GM12878 (cell line): ENCODE measurements around the gene COL9A3. TPM values are rescaled to one million over a fixed set of nuclear protein-coding genes. Genes with fewer than 3 reads are reported as not detected.

ENCODE experiments used
- polyA plus RNA-seq, 11 experiments: library from polyadenylated mRNA; depleted of rRNA in 4 of 11; unstranded in 6 of 11; stranded (reverse) in 5 of 11; fragments of >200 nt; fragmentation: Nextera tagmentation in 4 of 11; fragmentation: Illumina TruSeq in 1 of 11; extraction: Ambion mirVana in 4 of 11; extraction: Trizol in 1 of 11; gene quantifications; 1 replicate in 1 of 11; 2 replicates in 10 of 11; pipeline versions ENCODE4 v1.2.1 to v1.2.3, GENCODE V29; 2011 to 2016; ENCODE audit warnings: inconsistent platforms in 2 of 11, missing spikeins in 2 of 11, low read depth in 1 of 11
- small RNA-seq: library from RNA; depleted of rRNA; stranded (forward); fragments of <200 nt; gene quantifications from one replicate; pipeline ENCODE3, GENCODE V24; 2014
- total RNA-seq, 4 experiments: library from RNA; depleted of rRNA in 3 of 4; stranded (reverse); fragments of >200 nt in 3 of 4; fragmentation: Illumina TruSeq in 1 of 4; extraction: Trizol in 1 of 4; gene quantifications; 2 replicates each; pipeline versions ENCODE4 v1.2.1 to v1.2.3, GENCODE V29; 2013 to 2021

COL9A3 gene
- total and polyA plus RNA-seq, 10 of the 15 experiments (the other 5 are each of a cell fraction or from before 2014, with no cell fraction given) = 0.09 to 1.7 (median 0.63) TPM; not detected in 1

Small RNA genes lying within 50 kb of the gene (small RNA-seq; reads per million reads assigned to genes)
- gene DPH3P1 = not detected

Other genes starting within 250 kb of the COL9A3 start
Only the 7 nearest of the 9 such genes appear.
- not detected in 2 replicates for gene NTSR1, start 108.2 kb upstream of the COL9A3 start, total RNA-seq (2014; rRNA removed)
- gene NTSR1, start 108.2 kb upstream of the COL9A3 start, total RNA-seq (2014; rRNA removed; fragmentation: Illumina TruSeq; extraction: Trizol) = not detected in 2 replicates
- gene NTSR1, start 108.2 kb upstream of the COL9A3 start, total RNA-seq (2021) = 0.05 TPM in 1 of 2 replicates, not detected in the other
- not detected in 2 replicates for gene NTSR1, start 108.2 kb upstream of the COL9A3 start, polyA plus RNA-seq (2011; rRNA removed)
- not detected in 2 replicates for gene NTSR1, start 108.2 kb upstream of the COL9A3 start, polyA plus RNA-seq (2014; fragmentation: Illumina TruSeq; extraction: Trizol)
- gene NTSR1, start 108.2 kb upstream of the COL9A3 start, polyA plus RNA-seq (2014; fragmentation: Nextera tagmentation; extraction: Ambion mirVana) = not detected
- gene NTSR1, start 108.2 kb upstream of the COL9A3 start, polyA plus RNA-seq (2014; rRNA removed) = not detected in 2 replicates
- gene NTSR1, start 108.2 kb upstream of the COL9A3 start, polyA plus RNA-seq (2016; fragmentation: Nextera tagmentation; extraction: Ambion mirVana) = not detected
- 16.0 and 16.3 TPM in 2 replicates for gene MRGBP, start 20.6 kb upstream of the COL9A3 start, total RNA-seq (2014; rRNA removed)
- 10.4 and 12.2 TPM in 2 replicates for gene MRGBP, start 20.6 kb upstream of the COL9A3 start, total RNA-seq (2014; rRNA removed; fragmentation: Illumina TruSeq; extraction: Trizol)
- gene MRGBP, start 20.6 kb upstream of the COL9A3 start, total RNA-seq (2021) = 15.1 and 15.2 TPM in 2 replicates
- gene MRGBP, start 20.6 kb upstream of the COL9A3 start, polyA plus RNA-seq (2011; rRNA removed) = 10.7 and 12.1 TPM in 2 replicates
- gene MRGBP, start 20.6 kb upstream of the COL9A3 start, polyA plus RNA-seq (2014; fragmentation: Illumina TruSeq; extraction: Trizol) = 4.8 and 8.3 TPM in 2 replicates
- 1 to 10 TPM; 1.8 to 3.7 TPM for gene MRGBP, start 20.6 kb upstream of the COL9A3 start, polyA plus RNA-seq (2014; fragmentation: Nextera tagmentation; extraction: Ambion mirVana)
- gene MRGBP, start 20.6 kb upstream of the COL9A3 start, polyA plus RNA-seq (2014; rRNA removed) = 14.8 and 14.9 TPM in 2 replicates
- 10 to 100 TPM; 17.0 to 17.6 TPM for gene MRGBP, start 20.6 kb upstream of the COL9A3 start, polyA plus RNA-seq (2016; fragmentation: Nextera tagmentation; extraction: Ambion mirVana)
- 50.5 and 62.1 TPM in 2 replicates for gene OGFR, start 12.2 kb upstream of the COL9A3 start, total RNA-seq (2014; rRNA removed)
- 13.9 and 18.1 TPM in 2 replicates for gene OGFR, start 12.2 kb upstream of the COL9A3 start, total RNA-seq (2014; rRNA removed; fragmentation: Illumina TruSeq; extraction: Trizol)
- 52.6 and 59.8 TPM in 2 replicates for gene OGFR, start 12.2 kb upstream of the COL9A3 start, total RNA-seq (2021)
- gene OGFR, start 12.2 kb upstream of the COL9A3 start, polyA plus RNA-seq (2011; rRNA removed) = 29.0 and 38.7 TPM in 2 replicates
- 11.0 and 19.0 TPM in 2 replicates for gene OGFR, start 12.2 kb upstream of the COL9A3 start, polyA plus RNA-seq (2014; fragmentation: Illumina TruSeq; extraction: Trizol)
- 1 to 10 TPM in 1 of 2 experiments, under 1 TPM in 1; 0.72 to 1.4 TPM for gene OGFR, start 12.2 kb upstream of the COL9A3 start, polyA plus RNA-seq (2014; fragmentation: Nextera tagmentation; extraction: Ambion mirVana)
- 48.1 and 59.3 TPM in 2 replicates for gene OGFR, start 12.2 kb upstream of the COL9A3 start, polyA plus RNA-seq (2014; rRNA removed)
- gene OGFR, start 12.2 kb upstream of the COL9A3 start, polyA plus RNA-seq (2016; fragmentation: Nextera tagmentation; extraction: Ambion mirVana) = 10 to 100 TPM; 16.1 to 35.7 TPM
- 7.8 and 8.1 TPM in 2 replicates for gene TCFL5, start 44.8 kb downstream of the COL9A3 start, total RNA-seq (2014; rRNA removed)
- gene TCFL5, start 44.8 kb downstream of the COL9A3 start, total RNA-seq (2014; rRNA removed; fragmentation: Illumina TruSeq; extraction: Trizol) = 5.9 and 6.6 TPM in 2 replicates
- gene TCFL5, start 44.8 kb downstream of the COL9A3 start, total RNA-seq (2021) = 7.3 and 8.1 TPM in 2 replicates
- gene TCFL5, start 44.8 kb downstream of the COL9A3 start, polyA plus RNA-seq (2011; rRNA removed) = 2.5 and 3.3 TPM in 2 replicates
- 5.0 and 6.3 TPM in 2 replicates for gene TCFL5, start 44.8 kb downstream of the COL9A3 start, polyA plus RNA-seq (2014; fragmentation: Illumina TruSeq; extraction: Trizol)
- gene TCFL5, start 44.8 kb downstream of the COL9A3 start, polyA plus RNA-seq (2014; fragmentation: Nextera tagmentation; extraction: Ambion mirVana) = 1 to 10 TPM; 1.4 to 1.6 TPM
- 5.1 and 5.7 TPM in 2 replicates for gene TCFL5, start 44.8 kb downstream of the COL9A3 start, polyA plus RNA-seq (2014; rRNA removed)
- under 1 TPM; 0.48 to 0.58 TPM for gene TCFL5, start 44.8 kb downstream of the COL9A3 start, polyA plus RNA-seq (2016; fragmentation: Nextera tagmentation; extraction: Ambion mirVana)
- gene DIDO1, start 109.5 kb downstream of the COL9A3 start, total RNA-seq (2014; rRNA removed) = 40.9 and 41.5 TPM in 2 replicates
- gene DIDO1, start 109.5 kb downstream of the COL9A3 start, total RNA-seq (2014; rRNA removed; fragmentation: Illumina TruSeq; extraction: Trizol) = 33.8 and 36.0 TPM in 2 replicates
- gene DIDO1, start 109.5 kb downstream of the COL9A3 start, total RNA-seq (2021) = 52.1 and 56.4 TPM in 2 replicates
- gene DIDO1, start 109.5 kb downstream of the COL9A3 start, polyA plus RNA-seq (2011; rRNA removed) = 40.4 and 47.4 TPM in 2 replicates
- gene DIDO1, start 109.5 kb downstream of the COL9A3 start, polyA plus RNA-seq (2014; fragmentation: Illumina TruSeq; extraction: Trizol) = 39.4 and 44.2 TPM in 2 replicates
- gene DIDO1, start 109.5 kb downstream of the COL9A3 start, polyA plus RNA-seq (2014; fragmentation: Nextera tagmentation; extraction: Ambion mirVana) = 1 to 10 TPM; 5.5 to 7.8 TPM
- 40.6 and 40.8 TPM in 2 replicates for gene DIDO1, start 109.5 kb downstream of the COL9A3 start, polyA plus RNA-seq (2014; rRNA removed)
- 10 to 100 TPM; 24.7 to 28.5 TPM for gene DIDO1, start 109.5 kb downstream of the COL9A3 start, polyA plus RNA-seq (2016; fragmentation: Nextera tagmentation; extraction: Ambion mirVana)
- gene GID8, start 121.1 kb downstream of the COL9A3 start, total RNA-seq (2014; rRNA removed) = 21.7 and 25.2 TPM in 2 replicates
- gene GID8, start 121.1 kb downstream of the COL9A3 start, total RNA-seq (2014; rRNA removed; fragmentation: Illumina TruSeq; extraction: Trizol) = 21.7 and 22.7 TPM in 2 replicates
- gene GID8, start 121.1 kb downstream of the COL9A3 start, total RNA-seq (2021) = 33.1 and 33.8 TPM in 2 replicates
- 28.2 and 30.6 TPM in 2 replicates for gene GID8, start 121.1 kb downstream of the COL9A3 start, polyA plus RNA-seq (2011; rRNA removed)
- gene GID8, start 121.1 kb downstream of the COL9A3 start, polyA plus RNA-seq (2014; fragmentation: Illumina TruSeq; extraction: Trizol) = 17.6 and 22.8 TPM in 2 replicates
- 10 to 100 TPM; 12.0 to 13.2 TPM for gene GID8, start 121.1 kb downstream of the COL9A3 start, polyA plus RNA-seq (2014; fragmentation: Nextera tagmentation; extraction: Ambion mirVana)
- gene GID8, start 121.1 kb downstream of the COL9A3 start, polyA plus RNA-seq (2014; rRNA removed) = 27.9 and 29.8 TPM in 2 replicates
- 10 to 100 TPM; 16.5 to 20.1 TPM for gene GID8, start 121.1 kb downstream of the COL9A3 start, polyA plus RNA-seq (2016; fragmentation: Nextera tagmentation; extraction: Ambion mirVana)
- gene SLC17A9, start 135.7 kb downstream of the COL9A3 start, total RNA-seq (2014; rRNA removed) = 27.8 and 35.8 TPM in 2 replicates
- gene SLC17A9, start 135.7 kb downstream of the COL9A3 start, total RNA-seq (2014; rRNA removed; fragmentation: Illumina TruSeq; extraction: Trizol) = 15.7 and 17.5 TPM in 2 replicates
- 60.2 and 74.1 TPM in 2 replicates for gene SLC17A9, start 135.7 kb downstream of the COL9A3 start, total RNA-seq (2021)
- gene SLC17A9, start 135.7 kb downstream of the COL9A3 start, polyA plus RNA-seq (2011; rRNA removed) = 13.0 and 22.9 TPM in 2 replicates
- 5.8 and 19.2 TPM in 2 replicates for gene SLC17A9, start 135.7 kb downstream of the COL9A3 start, polyA plus RNA-seq (2014; fragmentation: Illumina TruSeq; extraction: Trizol)
- gene SLC17A9, start 135.7 kb downstream of the COL9A3 start, polyA plus RNA-seq (2014; fragmentation: Nextera tagmentation; extraction: Ambion mirVana) = 1 to 10 TPM in 1 of 2 experiments, under 1 TPM in 1; 0.72 to 3.9 TPM
- 67.1 and 83.6 TPM in 2 replicates for gene SLC17A9, start 135.7 kb downstream of the COL9A3 start, polyA plus RNA-seq (2014; rRNA removed)
- 10 to 100 TPM; 57.9 to 67.0 TPM for gene SLC17A9, start 135.7 kb downstream of the COL9A3 start, polyA plus RNA-seq (2016; fragmentation: Nextera tagmentation; extraction: Ambion mirVana)